Activated CD4-positive, CD25-positive, alpha-beta regulatory T cell treated with anti-CD3 and anti-CD28 coated beads, Interleukin-2, amount 50 U/mL, for 72 hours (primary cell): ENCODE results near the gene LEPROT.
"Not testable (repeated sequence)": the region's sequence is repeated elsewhere in the genome, so short reads cannot be mapped to it uniquely, and the experiment has no call there.

Source experiments
- DNase-seq: peaks from one replicate; pipeline ENCODE4 v3.0.0; 2021

Gene LEPROT

GRCh38 chr1:65441464-65441863, 21.0 kb downstream of the LEPROT start:
- no peak for DNase-seq

GRCh38 chr1:65442442-65442841, 22.0 kb downstream of the LEPROT start:
- no peak for DNase-seq

GRCh38 chr1:65443647-65444046, 23.2 kb downstream of the LEPROT start:
- DNase-seq, result no peak

- no peak for DNase-seq
These were observed 23.7 kb downstream of the LEPROT start for GRCh38 chr1:65444128-65444640.

GRCh38 chr1:65445837-65446236, 25.4 kb downstream of the LEPROT start:
- DNase-seq, result no peak

- DNase-seq, result no peak
These were observed 28.9 kb downstream of the LEPROT start for GRCh38 chr1:65449214-65449823.

- not testable (repeated sequence) for DNase-seq
These were observed 35.2 kb downstream of the LEPROT start for GRCh38 chr1:65455678-65456077.

- no peak for DNase-seq
These were observed 36.0 kb downstream of the LEPROT start for GRCh38 chr1:65456481-65456880.

GRCh38 chr1:65457868-65458267, 37.4 kb downstream of the LEPROT start:
- DNase-seq, result no peak

- DNase-seq, result no peak
These were observed 38.4 kb downstream of the LEPROT start for GRCh38 chr1:65458730-65459396.

- no peak for DNase-seq
These were observed 38.9 kb downstream of the LEPROT start for GRCh38 chr1:65459397-65459768.

- DNase-seq, result not testable (repeated sequence)
These were observed 45.4 kb downstream of the LEPROT start for GRCh38 chr1:65465837-65466236.

GRCh38 chr1:65467536-65467935, 47.1 kb downstream of the LEPROT start:
- no peak for DNase-seq

- DNase-seq, result no peak
These were observed 48.8 kb downstream of the LEPROT start for GRCh38 chr1:65469126-65469888.

- no peak for DNase-seq
These were observed 49.4 kb downstream of the LEPROT start for GRCh38 chr1:65469889-65470340.

GRCh38 chr1:65470766-65471165, 50.3 kb downstream of the LEPROT start:
- no peak for DNase-seq

- no peak for DNase-seq
These were observed 50.9 kb downstream of the LEPROT start for GRCh38 chr1:65471213-65471833.

- DNase-seq, result no peak
These were observed 51.4 kb downstream of the LEPROT start for GRCh38 chr1:65471861-65472332.

GRCh38 chr1:65476327-65476726, 55.9 kb downstream of the LEPROT start:
- DNase-seq, result no peak

GRCh38 chr1:65477414-65478378, 57.2 kb downstream of the LEPROT start:
- DNase-seq, result no peak

GRCh38 chr1:65478379-65479026, 58.0 kb downstream of the LEPROT start:
- no peak for DNase-seq
